Testis (tissue), 3 donors: Measurements from ENCODE around the gene TRAPPC10. TPM values are rescaled to one million over a fixed set of nuclear protein-coding genes. Genes with fewer than 3 reads are reported as not detected.

ENCODE experiments used
- DNase-seq: peaks from one replicate; pipeline ENCODE4 v3.0.0-alpha.2; 2019
- H3K27ac ChIP-seq, 2 donors: fragments of 200-600 bp; sonication (generic); one replicate each; pipeline ENCODE4 v1.5.1; 2019
- H3K27me3 ChIP-seq: fragments of 200-600 bp; sonication (generic); one replicate; pipeline ENCODE4 v1.5.1; 2019
- H3K36me3 ChIP-seq: fragments of 200-600 bp; sonication (generic); one replicate; pipeline ENCODE4 v1.5.1; 2017; ENCODE audit warnings: low read depth; ENCODE audit errors: missing control alignments
- H3K4me1 ChIP-seq: fragments of 200-600 bp; sonication (generic); one replicate; pipeline ENCODE4 v1.5.1; 2019
- H3K4me3 ChIP-seq, 2 donors: fragments of 200-600 bp; sonication (generic); one replicate each; pipeline ENCODE4 v1.5.1; 2017 to 2019
- H3K9me3 ChIP-seq: fragments of 200-600 bp; sonication (generic); one replicate; pipeline ENCODE4 v1.5.1; 2017
- CTCF ChIP-seq, 3 experiments: fragments of 450-650 bp in 2 of 3; fragments of 200-600 bp in 1 of 3; sonication (generic) in 1 of 3; IDR thresholded peaks; one replicate each; pipeline ENCODE4 v1.5.1; 2016 to 2019; ENCODE audit warnings: antibody characterized with exemption in 3 of 3, mild to moderate bottlenecking in 2 of 3, moderate library complexity in 1 of 3
- POLR2A ChIP-seq: fragments of 450-650 bp; IDR thresholded peaks from one replicate; pipeline ENCODE4 v1.6.1; 2017; ENCODE audit warnings: antibody characterized with exemption, mild to moderate bottlenecking, moderate library complexity
- WGBS, 2 donors: methylation state at CpG; one replicate each; pipeline ENCODE4 v1.1.5; 2018; 5-methylcytosine and 5-hydroxymethylcytosine counted together
- intact Hi-C: fragments of 100-400 bp; cut with DNase I; formaldehyde crosslinking; loops from one replicate; pipeline ENCODE4 v1.15.1; 2023; ENCODE audit warnings: low total_unique reads
- polyA plus RNA-seq: library from polyadenylated mRNA; stranded (reverse); fragments of 350-450 nt; fragmentation: Illumina TruSeq; extraction: RNeasy Lipid Tissue Mini Kit (QIAGEN cat#74804); gene quantifications from one replicate; pipeline ENCODE4 v1.2.3, GENCODE V29; 2014; ENCODE audit warnings: low read depth, low replicate concordance; ENCODE audit not compliant: insufficient read depth
- total RNA-seq, 2 donors: library from RNA; depleted of rRNA; stranded (reverse); fragments of >200 nt; gene quantifications; one replicate each; pipeline ENCODE4 v1.2.3, GENCODE V29; 2016

The TRAPPC10 gene
- total and polyA plus RNA-seq, 3 donors from 2014 or later, result 46.4 to 69.8 (median 58.0) TPM

- peaks cover 18% of the 10 kb centered on the region for H3K4me1 ChIP-seq
- H3K27me3 ChIP-seq, result no peaks in the 10 kb centered on the region
- intact Hi-C loops, result no loop called here
- TF ChIP-seq CTCF (IDR thresholded peaks at IDR 0.05) (no peak), POLR2A (no peak)
- no peaks in the 10 kb centered on the region for H3K36me3 ChIP-seq
- H3K4me3 ChIP-seq, result no peak overlapping the region
- H3K9me3 ChIP-seq, result no peaks in the 10 kb centered on the region
- peak overlapping the region; percentile 45 to 70 for H3K27ac ChIP-seq
- peak; percentile 12 for DNase-seq
- WGBS, 2 donors, result 78 to 80% methylated on average over 7 of the region's 7 CpGs
These were observed 72.6 kb downstream of the TRAPPC10 start for GRCh38 chr21:44084496-44085241.

- whole genome bisulfite sequencing, 2 donors, result 65% methylated on average over 15 of the region's 15 CpGs
- H3K4me1 ChIP-seq, result peaks cover 18% of the 10 kb centered on the region
- TF ChIP-seq POLR2A (no peak), CTCF (IDR thresholded peaks at IDR 0.05) (no peak)
- no peaks in the 10 kb centered on the region for H3K9me3 ChIP-seq
- no peak overlapping the region for H3K4me3 ChIP-seq
- peak overlapping the region; percentile 57 to 70 for H3K27ac ChIP-seq
- DNase-seq, result peak; percentile 49
- no peaks in the 10 kb centered on the region for H3K27me3 ChIP-seq
- intact Hi-C loops, result no loop called here
- no peaks in the 10 kb centered on the region for H3K36me3 ChIP-seq
These were observed 73.6 kb downstream of the TRAPPC10 start for GRCh38 chr21:44085491-44086321.

GRCh38 chr21:44086636-44087425 is 74.7 kb downstream of the TRAPPC10 start:
- DNase-seq, result peak; percentile 14
- WGBS, 2 donors, result 82% methylated on average over 9 to 21 of the region's 21 CpGs
- Histone ChIP-seq H3K9me3 (no peaks in the 10 kb centered on the region), H3K4me1 (peaks cover 18% of the 10 kb centered on the region), H3K4me3 (no peak overlapping the region), H3K36me3 (no peaks in the 10 kb centered on the region), H3K27ac (peak overlapping the region; percentile 57 to 70), H3K27me3 (no peaks in the 10 kb centered on the region)
- no peak for TF ChIP-seq POLR2A
- intact Hi-C loops, result no loop called here

- H3K27ac ChIP-seq, result peak overlapping the region in 1 of 2 donors; percentile 70
- H3K9me3 ChIP-seq, result no peaks in the 10 kb centered on the region
- DNase-seq, result peak; percentile 19
- TF ChIP-seq CTCF (IDR thresholded peaks at IDR 0.05), result no peak
- TF ChIP-seq POLR2A, result no peak
- WGBS, 2 donors, result 85 to 93% methylated on average over 31 to 33 of the region's 33 CpGs
- no peaks in the 10 kb centered on the region for H3K27me3 ChIP-seq
- intact Hi-C loops, result no loop called here
- H3K36me3 ChIP-seq, result no peaks in the 10 kb centered on the region
- H3K4me3 ChIP-seq, result no peak overlapping the region
- peaks cover 17% of the 10 kb centered on the region for H3K4me1 ChIP-seq
These were observed 75.6 kb downstream of the TRAPPC10 start for GRCh38 chr21:44087426-44088400.
